Panc1 (cell line): ENCODE data around the gene POLR3K. TPM values are rescaled to one million over a fixed set of nuclear protein-coding genes. Genes with fewer than 3 reads are reported as not detected.

Experiments
- microRNA-seq: library from miRNA; unstranded; fragments of <30 nt; microRNA quantifications from one replicate; pipeline ENCODE4 v1.1.0, GENCODE V29; 2020; ENCODE audit not compliant: unreplicated experiment
- total RNA-seq: library from RNA; stranded (reverse); gene quantifications from one replicate; pipeline ENCODE4 v1.2.1, GENCODE V29; 2021; ENCODE audit not compliant: unreplicated experiment

The POLR3K gene
- total RNA-seq, 1 experiment from 2014 or later, result 35.7 TPM

Small RNA genes within 50 kb of the gene (microRNA-seq; reads per million reads assigned to microRNA genes)
- not detected for gene MIR6859-4

Other genes starting within 250 kb of the POLR3K start
- 83.5 TPM for gene SNRNP25, start 220 bp upstream of the POLR3K start, total RNA-seq
- gene RHBDF1, start 19.0 kb upstream of the POLR3K start, total RNA-seq, result 41.7 TPM
- gene MPG, start 24.6 kb upstream of the POLR3K start, total RNA-seq, result 85.7 TPM
- gene NPRL3, start 85.1 kb upstream of the POLR3K start, total RNA-seq, result 69.7 TPM
- 1.1 TPM for gene HBZ, start 99.0 kb upstream of the POLR3K start, total RNA-seq
- not detected for gene HBM, start 112.4 kb upstream of the POLR3K start, total RNA-seq
- gene HBA2, start 119.3 kb upstream of the POLR3K start, total RNA-seq, result not detected
- gene HBA1, start 123.1 kb upstream of the POLR3K start, total RNA-seq, result 4.4 TPM
- 10.4 TPM for gene HBQ1, start 126.9 kb upstream of the POLR3K start, total RNA-seq
- 75.3 TPM for gene LUC7L, start 175.8 kb upstream of the POLR3K start, total RNA-seq
- gene FAM234A, start 181.2 kb upstream of the POLR3K start, total RNA-seq, result 121 TPM
- 10.2 TPM for gene RGS11, start 222.3 kb upstream of the POLR3K start, total RNA-seq
- gene ARHGDIG, start 227.0 kb upstream of the POLR3K start, total RNA-seq, result 2.4 TPM
- 1.1 TPM for gene PDIA2, start 229.6 kb upstream of the POLR3K start, total RNA-seq